Spleen (tissue), 7 donors: ENCODE measurements around the gene DNM3.

ENCODE experiments used
- POLR2A ChIP-seq, 3 donors: fragments of 450-650 bp; IDR thresholded peaks; one replicate each; pipeline ENCODE4 v1.5.1; 2017; ENCODE audit warnings: antibody characterized with exemption in 3 of 3, mild to moderate bottlenecking in 1 of 3
- TF ChIP-seq, protein P1 (sequence below), 11 experiments: fragments of 200-600 bp in 7 of 11; fragments of 450-650 bp in 4 of 11; sonication (generic) in 4 of 11; IDR thresholded peaks in 8 of 11; conservative IDR thresholded peaks in 3 of 11; 1 replicate in 7 of 11; 2 replicates in 4 of 11; pipeline versions ENCODE4 v1.4.0 to v1.8.0; 2016 to 2021; ENCODE audit warnings: antibody characterized with exemption in 11 of 11, inconsistent platforms in 4 of 11, mild to moderate bottlenecking in 1 of 11
- donor health status: DM: no; HTN: no; CAD: no; lungs with moderate emphysema.
- donor health status: DM: no; HTN: no; CAD: no.
- donor health status: DM: no; HTN: no; CAD: no.

DNA sequence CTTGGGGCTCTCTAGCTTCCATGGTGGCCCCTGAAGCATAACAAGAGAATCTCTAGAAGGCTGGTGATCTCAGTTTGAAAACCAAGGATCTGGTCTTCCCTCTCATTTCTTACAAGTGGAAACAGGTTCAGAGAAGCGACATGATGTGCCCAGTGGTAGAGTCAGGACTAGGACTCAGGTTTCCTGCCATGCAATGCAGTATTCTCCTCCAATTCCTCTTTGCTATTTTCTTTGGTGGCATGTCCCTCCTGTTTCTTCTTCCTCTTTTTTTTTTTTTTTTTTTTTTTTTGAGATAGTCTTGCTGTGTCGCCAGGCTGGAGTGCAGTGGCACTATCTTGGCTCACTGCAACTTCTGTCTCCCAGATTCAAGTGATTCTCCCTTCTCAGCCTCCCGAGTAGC is 383.6 kb downstream of the DNM3 start:
- no peak for TF ChIP-seq POLR2A (IDR thresholded peaks at IDR 0.05)
- TF ChIP-seq, protein P1, sequence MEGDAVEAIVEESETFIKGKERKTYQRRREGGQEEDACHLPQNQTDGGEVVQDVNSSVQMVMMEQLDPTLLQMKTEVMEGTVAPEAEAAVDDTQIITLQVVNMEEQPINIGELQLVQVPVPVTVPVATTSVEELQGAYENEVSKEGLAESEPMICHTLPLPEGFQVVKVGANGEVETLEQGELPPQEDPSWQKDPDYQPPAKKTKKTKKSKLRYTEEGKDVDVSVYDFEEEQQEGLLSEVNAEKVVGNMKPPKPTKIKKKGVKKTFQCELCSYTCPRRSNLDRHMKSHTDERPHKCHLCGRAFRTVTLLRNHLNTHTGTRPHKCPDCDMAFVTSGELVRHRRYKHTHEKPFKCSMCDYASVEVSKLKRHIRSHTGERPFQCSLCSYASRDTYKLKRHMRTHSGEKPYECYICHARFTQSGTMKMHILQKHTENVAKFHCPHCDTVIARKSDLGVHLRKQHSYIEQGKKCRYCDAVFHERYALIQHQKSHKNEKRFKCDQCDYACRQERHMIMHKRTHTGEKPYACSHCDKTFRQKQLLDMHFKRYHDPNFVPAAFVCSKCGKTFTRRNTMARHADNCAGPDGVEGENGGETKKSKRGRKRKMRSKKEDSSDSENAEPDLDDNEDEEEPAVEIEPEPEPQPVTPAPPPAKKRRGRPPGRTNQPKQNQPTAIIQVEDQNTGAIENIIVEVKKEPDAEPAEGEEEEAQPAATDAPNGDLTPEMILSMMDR (IDR thresholded peaks at IDR 0.05 in 8 of 11, conservative IDR thresholded peaks at IDR 0.05 in 3 of 11), result no peak
